ENCODE results near the gene ABL2.

The ABL2 gene

DNA sequence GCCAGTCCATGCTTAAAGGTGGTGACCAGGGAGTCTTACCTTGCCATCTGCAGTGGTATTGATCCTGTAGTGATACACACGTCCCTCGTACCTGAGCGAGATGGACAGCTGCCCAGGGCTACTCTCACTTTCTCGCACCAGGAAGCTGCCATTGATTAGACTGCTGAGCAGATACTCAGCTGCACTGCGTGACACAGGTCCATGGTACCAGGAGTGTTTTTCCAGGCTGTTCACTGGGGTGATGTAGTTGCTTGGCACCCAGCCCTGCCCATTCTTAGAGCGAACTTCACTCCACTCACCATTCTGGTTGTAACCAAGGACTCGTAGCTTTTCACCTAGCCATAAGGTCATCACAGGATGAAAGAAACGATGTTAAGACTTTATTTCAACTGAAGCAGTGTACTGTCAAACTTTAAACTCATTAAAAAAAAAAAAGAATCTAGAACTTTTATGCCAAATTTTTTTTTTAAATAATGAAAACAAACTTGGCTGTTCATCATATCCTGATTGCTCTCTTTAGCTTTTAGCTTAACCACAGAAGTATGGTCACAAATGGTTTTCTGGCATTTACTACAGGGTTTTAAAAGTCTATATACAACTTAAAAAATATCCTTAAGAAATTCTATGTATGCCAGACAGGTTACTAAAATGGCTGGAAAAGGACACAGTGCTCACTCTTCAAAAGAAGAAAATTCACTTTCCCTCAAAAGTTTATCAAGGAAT lies 103.0 kb downstream of the ABL2 start:
- Histone ChIP-seq H3K36me3 (ENCODE audit: control insufficient read depth in 1 of 2, insufficient read depth in 2 of 2, low read length in 2 of 2) (peaks cover 0 to 6% of the 10 kb centered on the region in 2 donors), H3K27me3 (ENCODE audit: control insufficient read depth in 1 of 2, insufficient read depth in 2 of 2, low read length in 2 of 2) (no peaks in the 10 kb centered on the region), H3K9ac (ENCODE audit: low read depth in 1 of 2, low read length in 2 of 2) (no peak overlapping the region), H3K9me3 (ENCODE audit: control insufficient read depth in 1 of 2, low read length in 2 of 2) (no peaks in the 10 kb centered on the region), H3K4me3 (ENCODE audit: low read depth in 1 of 2, low read length in 2 of 2) (no peak overlapping the region), H3K4me1 (ENCODE audit: control insufficient read depth in 1 of 2, insufficient read depth in 2 of 2, low read length in 2 of 2) (peaks cover 0 to 3% of the 10 kb centered on the region in 2 donors), H3K27ac (ENCODE audit: low read depth, low read length) (no peak overlapping the region)

DNA sequence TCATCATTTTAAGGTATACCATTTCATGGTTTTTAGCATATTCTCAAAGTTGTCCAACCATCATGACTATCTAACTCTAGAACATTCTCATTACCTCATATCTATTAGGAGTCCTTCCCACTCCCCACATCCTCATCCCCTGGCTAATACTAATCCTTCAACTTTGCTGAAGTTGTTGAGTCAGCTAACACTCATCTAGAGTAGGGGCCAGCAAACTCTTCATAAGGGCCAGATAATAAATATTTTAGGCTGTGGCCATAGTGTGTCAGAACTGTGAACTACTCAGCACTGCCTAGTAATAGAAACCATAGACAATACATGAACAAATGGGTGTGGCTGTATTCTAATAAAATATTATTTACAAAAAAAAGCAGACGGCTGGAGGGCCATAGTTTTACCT lies 104.6 kb downstream of the ABL2 start:
- Histone ChIP-seq H3K9ac (ENCODE audit: low read depth in 1 of 2, low read length in 2 of 2) (no peak overlapping the region), H3K9me3 (ENCODE audit: control insufficient read depth in 1 of 2, low read length in 2 of 2) (no peaks in the 10 kb centered on the region), H3K36me3 (ENCODE audit: control insufficient read depth in 1 of 2, insufficient read depth in 2 of 2, low read length in 2 of 2) (peaks cover 0 to 16% of the 10 kb centered on the region in 2 donors), H3K4me1 (ENCODE audit: control insufficient read depth in 1 of 2, insufficient read depth in 2 of 2, low read length in 2 of 2) (peaks cover 0 to 3% of the 10 kb centered on the region in 2 donors), H3K27ac (ENCODE audit: low read depth, low read length) (no peak overlapping the region), H3K27me3 (ENCODE audit: control insufficient read depth in 1 of 2, insufficient read depth in 2 of 2, low read length in 2 of 2) (no peaks in the 10 kb centered on the region), H3K4me3 (ENCODE audit: low read depth in 1 of 2, low read length in 2 of 2) (no peak overlapping the region)

DNA sequence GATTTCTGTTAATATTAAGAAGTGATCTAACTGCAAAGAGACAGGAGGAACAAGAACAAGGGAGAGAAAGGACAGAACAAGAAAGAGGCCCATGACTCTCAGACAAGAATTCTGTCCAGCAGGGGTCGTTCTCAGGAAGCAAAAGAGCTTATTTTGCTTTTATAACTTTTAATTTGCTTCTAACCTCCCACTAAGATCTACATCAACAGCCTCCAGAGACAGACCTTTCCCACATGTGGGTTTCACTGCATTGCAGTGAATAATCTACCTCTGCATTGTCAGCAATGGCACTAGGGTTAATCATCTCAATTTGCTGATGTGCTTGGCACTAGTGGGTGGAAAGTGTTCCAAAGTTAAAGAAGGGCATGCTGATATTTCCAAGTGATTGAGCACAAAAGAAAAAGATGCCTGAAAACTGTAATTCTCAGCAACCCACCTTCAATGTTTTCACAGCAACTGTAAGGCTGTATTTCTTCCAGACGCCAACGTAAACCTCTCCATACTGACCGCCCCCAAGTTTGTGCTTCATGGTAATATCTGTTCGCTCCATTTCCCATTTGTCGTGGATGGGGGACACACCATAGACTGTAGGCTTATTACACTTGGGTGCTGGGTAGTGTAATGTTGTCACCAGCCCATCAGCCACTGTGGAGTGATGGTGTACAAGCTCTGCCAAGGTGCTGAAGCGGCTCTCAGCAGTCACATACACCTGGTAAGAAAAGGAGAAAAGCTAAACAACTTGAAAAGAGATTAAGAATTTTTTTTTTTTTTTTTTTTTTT lies 108.1 kb downstream of the ABL2 start:
- Histone ChIP-seq H3K27me3 (ENCODE audit: control insufficient read depth in 1 of 2, insufficient read depth in 2 of 2, low read length in 2 of 2) (no peaks in the 10 kb centered on the region), H3K4me1 (ENCODE audit: control insufficient read depth in 1 of 2, insufficient read depth in 2 of 2, low read length in 2 of 2) (no peaks in the 10 kb centered on the region), H3K27ac (ENCODE audit: low read depth, low read length) (no peak overlapping the region), H3K9ac (ENCODE audit: low read depth in 1 of 2, low read length in 2 of 2) (no peak overlapping the region), H3K4me3 (ENCODE audit: low read depth in 1 of 2, low read length in 2 of 2) (no peak overlapping the region), H3K9me3 (ENCODE audit: control insufficient read depth in 1 of 2, low read length in 2 of 2) (no peaks in the 10 kb centered on the region), H3K36me3 (ENCODE audit: control insufficient read depth in 1 of 2, insufficient read depth in 2 of 2, low read length in 2 of 2) (peaks cover 13 to 36% of the 10 kb centered on the region in 2 donors)

DNA sequence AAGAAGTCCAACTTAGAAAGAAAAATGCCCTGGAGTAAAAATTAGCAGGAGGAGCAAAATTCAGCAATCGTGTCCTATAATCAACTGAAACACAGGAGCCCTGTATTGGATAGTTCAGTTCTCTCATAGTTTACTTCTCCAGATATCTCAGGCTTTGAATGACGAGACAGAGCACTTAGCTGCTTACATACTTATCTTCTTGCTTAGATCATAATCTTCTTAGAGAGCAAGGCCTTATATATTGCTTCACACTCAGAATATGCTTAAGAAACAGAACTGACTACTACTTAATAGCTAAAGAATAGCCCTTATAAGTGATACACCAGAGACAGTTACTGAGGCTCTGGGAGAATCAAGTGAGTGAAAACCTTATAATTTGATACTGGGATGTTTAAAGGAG lies 108.7 kb downstream of the ABL2 start:
- H3K9me3 ChIP-seq (ENCODE audit: control insufficient read depth in 1 of 2, low read length in 2 of 2) = no peaks in the 10 kb centered on the region
- no peak overlapping the region for H3K9ac ChIP-seq (ENCODE audit: low read depth in 1 of 2, low read length in 2 of 2)
- H3K36me3 ChIP-seq (ENCODE audit: control insufficient read depth in 1 of 2, insufficient read depth in 2 of 2, low read length in 2 of 2) = peaks cover 13 to 33% of the 10 kb centered on the region in 2 donors
- H3K27ac ChIP-seq (ENCODE audit: low read depth, low read length) = no peak overlapping the region
- no peak overlapping the region for H3K4me3 ChIP-seq (ENCODE audit: low read depth in 1 of 2, low read length in 2 of 2)
- no peaks in the 10 kb centered on the region for H3K4me1 ChIP-seq (ENCODE audit: control insufficient read depth in 1 of 2, insufficient read depth in 2 of 2, low read length in 2 of 2)
- no peaks in the 10 kb centered on the region for H3K27me3 ChIP-seq (ENCODE audit: control insufficient read depth in 1 of 2, insufficient read depth in 2 of 2, low read length in 2 of 2)

DNA sequence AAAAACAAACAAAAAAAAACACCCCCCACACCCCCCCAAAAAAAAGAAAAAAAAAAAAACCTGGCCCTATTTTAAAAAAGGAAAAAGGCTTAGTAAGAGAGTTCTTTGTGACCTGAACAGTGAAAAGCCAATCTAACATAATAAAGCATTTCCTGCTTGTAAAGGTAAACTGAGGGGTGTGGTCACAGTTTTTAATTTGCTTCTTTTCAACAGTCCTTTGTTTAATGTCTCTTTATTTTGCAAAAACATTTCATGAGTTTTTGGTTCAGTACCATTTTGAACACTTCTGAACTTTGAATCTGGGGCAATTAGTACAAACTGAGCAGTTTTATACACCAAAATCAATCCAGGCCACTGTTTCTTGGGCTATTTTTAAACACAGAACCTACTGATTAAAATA lies 110.0 kb downstream of the ABL2 start:
- Histone ChIP-seq H3K36me3 (ENCODE audit: control insufficient read depth in 1 of 2, insufficient read depth in 2 of 2, low read length in 2 of 2) (peaks cover 13 to 33% of the 10 kb centered on the region in 2 donors), H3K9ac (ENCODE audit: low read depth in 1 of 2, low read length in 2 of 2) (no peak overlapping the region), H3K27me3 (ENCODE audit: control insufficient read depth in 1 of 2, insufficient read depth in 2 of 2, low read length in 2 of 2) (no peaks in the 10 kb centered on the region), H3K9me3 (ENCODE audit: control insufficient read depth in 1 of 2, low read length in 2 of 2) (no peaks in the 10 kb centered on the region), H3K4me3 (ENCODE audit: low read depth in 1 of 2, low read length in 2 of 2) (no peak overlapping the region), H3K27ac (ENCODE audit: low read depth, low read length) (no peak overlapping the region), H3K4me1 (ENCODE audit: control insufficient read depth in 1 of 2, insufficient read depth in 2 of 2, low read length in 2 of 2) (no peaks in the 10 kb centered on the region)

DNA sequence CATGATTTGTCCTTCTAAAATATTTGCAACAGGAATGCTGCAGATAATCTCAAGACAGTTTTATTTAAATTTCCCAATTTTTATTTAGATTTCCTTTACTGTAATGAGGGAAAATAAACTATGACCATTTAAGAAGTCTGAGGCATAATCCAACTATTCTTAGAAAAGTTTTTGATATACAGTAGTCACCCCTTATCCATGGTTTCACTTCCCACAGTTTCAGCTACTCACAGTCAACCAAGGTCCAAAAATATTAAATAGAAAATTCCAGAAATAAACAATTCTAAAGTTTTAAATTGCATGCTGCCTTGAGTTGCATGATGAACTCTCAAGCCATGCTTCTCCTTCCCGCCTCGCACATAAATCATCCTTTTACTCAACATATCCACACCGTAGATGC lies 114.3 kb downstream of the ABL2 start:
- Histone ChIP-seq H3K27ac (ENCODE audit: low read depth, low read length) (no peak overlapping the region), H3K9me3 (ENCODE audit: control insufficient read depth in 1 of 2, low read length in 2 of 2) (no peaks in the 10 kb centered on the region)

DNA sequence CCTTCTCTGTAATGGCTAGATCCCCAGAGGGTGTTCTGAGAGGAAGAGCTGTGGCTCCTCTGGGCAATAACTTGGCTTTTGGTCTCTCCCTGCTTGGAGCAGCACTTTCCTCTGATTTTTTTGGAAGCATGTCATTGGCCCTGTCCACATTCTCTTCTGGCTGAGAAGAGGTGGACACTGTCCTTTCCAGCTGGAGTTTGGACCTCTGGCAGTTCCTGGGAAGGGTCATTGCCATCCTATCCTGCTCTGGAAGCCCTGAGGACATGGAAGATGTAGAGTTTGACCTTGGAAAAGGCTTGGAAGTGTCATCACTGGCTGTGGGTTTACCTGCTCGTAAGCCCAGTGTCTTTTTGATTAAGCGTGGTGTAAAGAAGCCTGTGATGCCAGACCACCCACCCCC lies 120.8 kb downstream of the ABL2 start:
- no peak overlapping the region for H3K27ac ChIP-seq (ENCODE audit: low read depth, low read length)

More for the DNA sequence above, 114.3 kb downstream of the ABL2 start:
- Histone ChIP-seq H3K36me3 (ENCODE audit: control insufficient read depth in 1 of 2, insufficient read depth in 2 of 2, low read length in 2 of 2) (peaks cover 19 to 37% of the 10 kb centered on the region in 2 donors), H3K27me3 (ENCODE audit: control insufficient read depth in 1 of 2, insufficient read depth in 2 of 2, low read length in 2 of 2) (no peaks in the 10 kb centered on the region), H3K9ac (ENCODE audit: low read depth in 1 of 2, low read length in 2 of 2) (no peak overlapping the region), H3K4me3 (ENCODE audit: low read depth in 1 of 2, low read length in 2 of 2) (no peak overlapping the region), H3K4me1 (ENCODE audit: control insufficient read depth in 1 of 2, insufficient read depth in 2 of 2, low read length in 2 of 2) (no peaks in the 10 kb centered on the region)

DNA sequence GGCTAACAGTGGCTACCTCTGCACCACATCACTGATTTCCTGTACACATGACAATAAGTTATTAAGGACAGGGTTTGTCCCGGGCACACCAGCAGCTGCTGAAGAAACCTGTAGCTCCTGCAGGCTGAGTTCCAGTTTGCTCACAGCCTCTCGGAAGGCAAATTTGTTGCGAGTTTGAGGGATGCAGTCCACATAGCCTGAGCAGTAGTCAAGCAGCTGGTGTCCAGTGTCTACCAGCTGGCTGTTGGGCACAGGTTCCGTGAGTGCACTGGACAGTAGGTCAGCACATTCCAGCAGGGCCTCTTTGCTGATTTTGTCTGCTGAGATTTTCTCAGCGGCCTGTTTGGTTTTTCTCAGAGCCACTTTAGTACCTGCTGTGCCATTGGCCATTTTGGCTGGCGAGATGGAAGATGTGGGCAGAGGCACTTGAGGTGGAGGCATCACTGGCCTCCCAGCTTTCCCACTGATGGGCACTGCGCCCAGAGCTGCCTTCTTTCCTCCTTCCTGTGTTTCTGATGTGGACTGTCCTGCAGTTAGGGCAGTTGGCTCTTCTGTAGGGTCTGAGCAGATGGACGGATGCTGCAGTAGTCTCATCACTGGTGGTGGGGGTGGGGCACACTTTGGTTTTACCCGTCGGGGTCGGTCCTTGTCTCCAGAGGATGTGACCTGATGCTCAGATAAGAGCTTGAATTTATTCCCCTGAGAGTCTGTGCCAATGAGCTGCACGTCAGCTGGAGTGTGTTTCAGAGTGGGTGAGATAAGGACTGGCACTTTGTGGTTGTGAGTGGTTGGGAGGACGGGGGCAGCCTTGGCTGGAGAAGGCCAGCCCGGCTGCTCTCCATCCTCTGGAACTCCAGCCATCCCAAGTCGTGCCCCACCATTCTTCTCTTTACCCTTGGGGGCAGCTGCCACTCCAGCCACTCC lies 121.5 kb downstream of the ABL2 start:
- Histone ChIP-seq H3K4me3 (ENCODE audit: low read depth in 1 of 2, low read length in 2 of 2) (no peak overlapping the region), H3K36me3 (ENCODE audit: control insufficient read depth in 1 of 2, insufficient read depth in 2 of 2, low read length in 2 of 2) (peaks cover 25 to 49% of the 10 kb centered on the region in 2 donors), H3K4me1 (ENCODE audit: control insufficient read depth in 1 of 2, insufficient read depth in 2 of 2, low read length in 2 of 2) (no peaks in the 10 kb centered on the region), H3K27ac (ENCODE audit: low read depth, low read length) (no peak overlapping the region), H3K27me3 (ENCODE audit: control insufficient read depth in 1 of 2, insufficient read depth in 2 of 2, low read length in 2 of 2) (no peaks in the 10 kb centered on the region), H3K9me3 (ENCODE audit: control insufficient read depth in 1 of 2, low read length in 2 of 2) (no peaks in the 10 kb centered on the region), H3K9ac (ENCODE audit: low read depth in 1 of 2, low read length in 2 of 2) (no peak overlapping the region)

More for the DNA sequence above, 120.8 kb downstream of the ABL2 start:
- no peaks in the 10 kb centered on the region for H3K9me3 ChIP-seq (ENCODE audit: control insufficient read depth in 1 of 2, low read length in 2 of 2)
- no peak overlapping the region for H3K9ac ChIP-seq (ENCODE audit: low read depth in 1 of 2, low read length in 2 of 2)
- no peaks in the 10 kb centered on the region for H3K27me3 ChIP-seq (ENCODE audit: control insufficient read depth in 1 of 2, insufficient read depth in 2 of 2, low read length in 2 of 2)
- no peak overlapping the region for H3K4me3 ChIP-seq (ENCODE audit: low read depth in 1 of 2, low read length in 2 of 2)
- H3K36me3 ChIP-seq (ENCODE audit: control insufficient read depth in 1 of 2, insufficient read depth in 2 of 2, low read length in 2 of 2) = peaks cover 25 to 49% of the 10 kb centered on the region in 2 donors
- H3K4me1 ChIP-seq (ENCODE audit: control insufficient read depth in 1 of 2, insufficient read depth in 2 of 2, low read length in 2 of 2) = no peaks in the 10 kb centered on the region

DNA sequence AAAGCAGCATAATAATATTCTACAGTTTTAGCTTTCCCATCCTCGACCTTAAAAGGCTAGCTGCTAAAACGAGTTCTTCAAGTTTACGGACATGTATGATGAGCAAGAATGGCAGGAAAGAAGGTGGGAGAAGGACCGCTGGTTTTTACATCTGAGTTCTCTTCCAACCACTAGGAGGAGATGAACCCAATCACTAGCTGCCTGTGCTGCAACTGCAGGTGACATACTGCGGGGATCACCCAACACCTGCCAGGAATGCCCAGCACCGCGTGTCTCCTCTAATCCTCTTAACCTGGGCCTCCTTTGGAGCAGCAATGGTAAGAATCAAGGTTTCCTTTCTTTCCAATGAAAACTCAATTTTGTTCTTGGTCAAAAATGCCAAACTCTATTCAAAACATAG lies 124.1 kb downstream of the ABL2 start:
- Histone ChIP-seq H3K9ac (ENCODE audit: low read depth in 1 of 2, low read length in 2 of 2) (no peak overlapping the region), H3K36me3 (ENCODE audit: control insufficient read depth in 1 of 2, insufficient read depth in 2 of 2, low read length in 2 of 2) (peaks cover 19 to 43% of the 10 kb centered on the region in 2 donors), H3K27ac (ENCODE audit: low read depth, low read length) (no peak overlapping the region), H3K9me3 (ENCODE audit: control insufficient read depth in 1 of 2, low read length in 2 of 2) (no peaks in the 10 kb centered on the region), H3K4me1 (ENCODE audit: control insufficient read depth in 1 of 2, insufficient read depth in 2 of 2, low read length in 2 of 2) (no peaks in the 10 kb centered on the region), H3K4me3 (ENCODE audit: low read depth in 1 of 2, low read length in 2 of 2) (no peak overlapping the region), H3K27me3 (ENCODE audit: control insufficient read depth in 1 of 2, insufficient read depth in 2 of 2, low read length in 2 of 2) (no peaks in the 10 kb centered on the region)
